Measurements from ENCODE around the gene ALDH4A1.
"Not testable (repeated sequence)": the region's sequence is repeated elsewhere in the genome, so short reads cannot be mapped to it uniquely, and the experiment has no call there.

- TF ChIP-seq CTCF (IDR thresholded peaks at IDR 0.05; ENCODE audit: borderline replicate concordance, extremely low read depth, low read length, poor library complexity, severe bottlenecking); EZH2 (IDR thresholded peaks at IDR 0.05; ENCODE audit: borderline replicate concordance, low read depth, low read length, severe bottlenecking): not testable (repeated sequence)
Observed at GRCh38 chr1:18870595-18870865, 31.8 kb downstream of the ALDH4A1 start.
